NCI-H524 (cell line): ENCODE data around the gene FLCN.

Experiments used
- DNase-seq, 2 experiments: peaks; one replicate each; lab custom pipeline; 2025; lab: John Stamatoyannopoulos, UW

FLCN gene

DNA sequence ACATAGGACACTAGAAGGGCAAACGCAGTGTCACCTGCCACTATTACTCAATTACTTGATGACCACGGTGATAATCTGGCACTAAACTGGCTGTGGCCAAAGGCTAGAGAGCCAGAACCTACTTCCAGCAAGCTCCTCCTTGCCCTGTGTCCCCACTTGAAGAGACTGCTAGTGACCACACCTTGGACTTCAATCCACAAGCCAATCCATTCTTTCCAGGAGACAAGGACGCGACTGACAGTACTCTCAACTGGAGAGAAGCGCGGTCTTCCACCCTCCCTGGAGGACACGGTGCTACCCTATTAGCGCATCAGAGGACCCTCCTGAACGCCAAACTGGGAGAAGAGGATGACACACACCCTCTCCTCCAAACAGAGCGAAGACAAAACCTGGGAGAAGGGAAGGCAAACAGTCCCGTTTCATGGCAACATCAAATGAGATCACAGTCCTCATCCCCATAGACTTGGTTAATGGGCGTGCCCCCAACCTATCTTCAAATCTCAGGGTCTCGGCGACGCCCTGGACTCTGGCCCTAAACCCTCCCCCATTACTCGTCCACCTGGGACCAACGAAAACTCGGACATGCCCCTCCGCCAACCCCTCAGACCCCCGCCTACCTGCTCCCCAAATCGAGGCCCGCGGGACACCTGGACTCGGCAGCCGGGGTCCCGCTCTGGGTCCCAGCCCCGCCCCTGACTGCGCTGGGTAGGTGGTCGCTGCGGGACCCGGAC, 508 bp downstream of the FLCN start:
- DNase-seq: no peak

DNA sequence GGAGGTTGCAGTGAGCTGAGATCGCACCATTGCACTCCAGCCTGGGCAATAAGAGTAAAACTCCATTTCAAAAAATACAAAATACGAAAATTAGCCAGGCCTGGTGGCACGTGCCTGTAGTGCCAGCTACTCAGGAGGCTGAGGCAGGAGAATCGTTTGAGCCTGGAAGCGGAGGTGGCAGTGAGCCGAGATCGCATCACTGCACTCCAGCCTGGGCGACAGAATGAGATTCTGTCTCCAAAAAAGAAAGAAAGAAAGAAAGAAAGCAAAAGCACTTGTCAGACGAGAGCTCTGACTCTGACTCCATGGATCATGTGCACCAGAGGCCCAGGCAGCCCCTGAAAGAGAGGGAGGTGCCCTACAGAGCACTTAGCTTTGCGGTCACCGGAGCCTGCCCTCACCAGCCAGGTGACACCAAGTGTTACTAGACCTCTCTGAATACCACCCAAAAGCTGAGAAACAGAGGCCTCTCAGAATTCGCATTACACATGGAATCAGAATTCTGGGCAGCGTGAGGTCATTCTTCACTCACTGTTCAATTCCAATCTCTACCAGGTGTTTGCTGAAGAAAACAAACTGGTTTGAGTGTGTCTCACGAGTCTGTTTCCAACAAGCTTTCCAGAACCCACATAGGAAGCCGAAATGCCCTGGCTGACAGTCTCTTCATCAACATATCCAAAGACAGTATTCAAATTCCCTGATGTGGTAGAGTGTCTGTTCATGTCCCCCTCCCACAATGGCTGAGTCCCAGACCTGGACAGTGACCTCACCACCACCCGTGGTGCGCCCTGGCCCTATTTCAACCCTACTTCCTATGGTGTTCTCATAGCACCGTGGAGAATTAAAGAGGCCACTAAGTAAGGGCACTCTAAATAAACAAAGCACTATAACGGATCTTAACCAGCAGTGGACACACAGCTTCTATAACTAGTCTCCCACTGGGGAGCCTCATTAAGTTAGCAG, 1.5 kb downstream of the FLCN start:
- no peak for DNase-seq

DNA sequence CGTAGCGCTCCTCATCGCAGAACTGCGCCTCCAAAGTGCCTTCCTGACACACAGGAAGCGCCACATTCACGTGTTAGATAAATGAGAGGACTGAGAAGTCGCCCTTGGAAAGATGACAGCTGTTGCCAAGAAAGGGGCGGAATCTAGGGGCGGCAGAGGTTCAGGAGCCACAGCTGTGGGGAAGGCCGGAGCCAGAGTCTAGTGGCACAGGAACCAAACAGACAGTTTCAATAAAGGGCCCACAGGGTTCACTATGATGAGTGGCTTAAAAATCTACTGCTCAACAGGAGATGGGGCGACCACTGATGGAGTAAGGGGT, 4.7 kb downstream of the FLCN start:
- DNase-seq: no peak

DNA sequence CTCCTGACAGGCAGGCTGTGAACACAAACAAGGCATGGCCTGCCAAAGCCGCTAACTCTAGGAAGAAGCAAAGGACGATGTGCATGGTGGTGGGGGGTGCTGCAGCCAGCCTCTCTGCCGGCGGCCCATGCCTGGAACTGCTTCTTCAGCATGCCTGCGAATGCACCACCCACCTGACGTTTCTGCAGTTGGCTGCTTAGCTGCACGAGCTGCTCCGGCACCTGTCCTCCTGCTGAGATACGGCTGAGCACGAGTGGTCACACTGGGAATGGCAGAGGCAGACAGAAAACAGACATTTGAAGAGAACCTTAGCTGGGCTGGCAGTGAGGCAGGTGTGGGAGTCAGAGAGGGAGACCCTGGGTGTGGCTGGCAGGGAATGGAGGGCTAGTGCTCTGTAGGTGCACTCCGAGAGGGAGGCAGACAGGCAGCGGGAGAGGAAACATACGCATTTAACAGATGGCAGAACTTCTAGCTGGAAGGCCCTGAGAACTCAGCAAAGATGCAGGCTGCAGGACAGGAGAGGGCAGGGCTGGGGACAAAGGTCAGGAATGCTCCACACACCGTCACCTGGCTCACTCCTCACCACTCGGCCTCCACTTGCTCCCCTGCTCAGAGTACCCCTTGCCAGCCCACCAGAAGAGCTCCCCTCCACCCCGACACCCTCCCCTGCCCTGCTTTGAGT, 5.2 kb downstream of the FLCN start:
- no peak for DNase-seq

DNA sequence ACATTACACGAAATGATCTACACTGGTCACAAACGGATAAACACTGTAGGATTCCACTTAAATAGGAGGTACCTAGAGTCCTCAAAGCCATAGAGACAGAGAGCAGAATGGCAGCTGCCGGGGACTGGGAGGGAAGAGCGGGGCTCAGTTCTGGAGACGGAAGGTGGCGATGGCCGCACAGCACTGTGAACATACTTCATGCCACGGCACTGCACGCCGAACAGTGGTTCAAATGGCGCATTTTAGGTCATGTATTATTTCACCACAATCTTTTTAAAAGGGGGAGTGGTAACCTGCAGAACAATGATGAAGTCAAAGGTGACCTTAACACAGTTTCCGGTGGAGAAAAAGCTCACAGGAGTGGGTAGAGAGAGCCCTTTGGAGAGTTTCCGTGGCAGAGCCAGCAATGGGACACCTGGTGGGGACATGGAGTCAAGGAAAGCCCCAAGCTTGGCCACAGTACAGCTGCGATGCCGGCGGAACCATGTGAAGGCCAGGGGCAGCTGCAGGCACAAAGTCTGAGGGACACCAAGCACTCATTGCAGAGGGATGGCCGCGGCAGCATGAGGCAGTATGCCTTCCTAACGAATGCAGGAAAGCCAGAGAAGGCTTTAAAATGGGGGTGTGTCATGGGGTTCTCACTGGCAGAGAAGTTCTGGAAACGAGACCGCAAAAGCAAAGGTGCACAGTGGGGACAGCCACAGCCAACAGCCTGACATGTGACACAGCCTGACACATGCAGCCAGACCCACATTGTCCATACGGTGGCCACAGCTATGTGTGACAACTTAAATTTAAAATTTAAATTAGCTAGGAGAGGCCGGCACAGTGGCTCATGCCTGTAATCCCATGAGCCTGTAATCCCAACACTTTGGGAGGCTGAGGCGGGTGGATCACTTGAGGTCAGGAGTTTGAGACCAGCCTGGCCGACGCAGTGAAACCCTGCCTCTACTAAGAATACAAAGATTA, 7.3 kb downstream of the FLCN start:
- no peak for DNase-seq

DNA sequence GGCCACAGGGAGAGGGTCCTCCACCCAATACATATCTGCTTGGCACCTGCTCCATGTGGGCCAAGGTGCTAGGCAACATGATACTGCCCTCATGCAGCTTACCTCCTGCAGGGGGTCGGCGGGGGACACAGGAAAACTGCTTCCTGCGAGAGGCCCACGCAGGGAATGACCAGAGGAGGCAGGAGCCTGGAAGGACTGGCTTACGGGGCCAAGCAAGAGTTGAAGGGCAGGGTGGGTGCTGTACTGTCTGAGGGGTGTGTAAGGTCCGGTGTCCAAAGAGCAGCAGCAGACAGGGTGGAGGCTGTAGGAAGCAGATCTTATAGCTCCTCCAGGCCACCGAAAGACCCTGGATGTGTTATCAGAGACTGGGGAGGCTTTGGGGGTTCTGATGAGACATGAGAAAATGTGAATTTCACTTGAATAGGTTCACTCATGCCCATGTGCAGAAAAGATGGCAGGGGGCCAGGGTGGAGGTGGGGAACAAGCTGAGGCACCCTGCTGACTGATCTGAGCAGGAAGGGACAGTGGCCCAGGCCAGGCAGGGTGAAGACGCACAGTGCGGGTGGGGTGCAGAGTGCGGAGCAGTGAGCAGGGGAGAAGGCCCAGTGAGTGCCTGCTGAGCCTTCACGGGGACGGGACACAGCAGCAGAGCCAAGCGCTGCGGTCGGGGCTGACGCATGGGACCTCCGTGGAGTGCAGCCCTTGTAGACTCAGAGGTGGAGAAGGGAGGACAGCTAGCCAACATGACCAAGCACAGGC, 8.3 kb downstream of the FLCN start:
- no peak for DNase-seq

DNA sequence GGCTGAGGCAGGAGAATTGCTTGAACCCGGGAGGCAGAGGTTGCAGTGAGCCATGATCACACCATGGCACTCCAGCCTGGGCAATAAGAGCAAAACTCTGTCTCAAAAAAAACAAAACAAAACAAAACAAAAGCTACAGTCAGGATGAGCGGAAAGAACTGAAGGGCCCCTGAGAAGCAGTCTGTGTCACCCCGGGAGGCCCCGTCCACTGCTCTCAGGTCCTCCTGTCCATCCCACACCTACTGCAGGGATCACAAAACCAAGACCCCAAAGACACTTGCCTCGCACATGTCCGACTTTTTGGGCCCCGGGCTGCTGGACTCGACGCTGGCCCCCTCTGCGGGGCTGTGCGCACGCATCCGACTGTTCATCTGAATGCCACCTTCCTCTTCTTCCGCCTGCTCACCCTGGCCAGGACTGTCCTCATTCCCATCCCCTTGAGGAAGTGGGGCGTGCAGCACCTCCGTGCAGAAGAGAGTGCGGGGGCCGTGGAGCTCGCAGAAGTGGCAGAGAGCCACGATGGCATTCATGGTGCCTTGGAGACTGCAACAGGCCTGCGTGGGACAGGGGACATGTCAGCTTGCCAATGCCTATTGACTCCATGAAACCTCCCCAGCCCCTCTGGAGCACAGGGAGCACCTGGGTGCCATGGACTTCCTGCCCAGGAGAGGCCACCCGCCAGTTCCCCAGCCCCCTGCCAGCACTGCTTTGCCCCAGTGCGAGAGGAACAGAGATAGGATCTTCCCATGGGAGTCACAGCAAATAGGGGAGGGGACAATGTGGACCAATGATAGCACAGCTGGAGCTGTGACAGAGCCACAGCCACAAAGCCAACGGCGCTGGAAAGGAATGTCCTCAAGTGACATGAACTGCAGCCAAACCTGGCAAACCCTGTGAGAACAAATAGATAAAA, 9.1 kb downstream of the FLCN start:
- DNase-seq: no peak

DNA sequence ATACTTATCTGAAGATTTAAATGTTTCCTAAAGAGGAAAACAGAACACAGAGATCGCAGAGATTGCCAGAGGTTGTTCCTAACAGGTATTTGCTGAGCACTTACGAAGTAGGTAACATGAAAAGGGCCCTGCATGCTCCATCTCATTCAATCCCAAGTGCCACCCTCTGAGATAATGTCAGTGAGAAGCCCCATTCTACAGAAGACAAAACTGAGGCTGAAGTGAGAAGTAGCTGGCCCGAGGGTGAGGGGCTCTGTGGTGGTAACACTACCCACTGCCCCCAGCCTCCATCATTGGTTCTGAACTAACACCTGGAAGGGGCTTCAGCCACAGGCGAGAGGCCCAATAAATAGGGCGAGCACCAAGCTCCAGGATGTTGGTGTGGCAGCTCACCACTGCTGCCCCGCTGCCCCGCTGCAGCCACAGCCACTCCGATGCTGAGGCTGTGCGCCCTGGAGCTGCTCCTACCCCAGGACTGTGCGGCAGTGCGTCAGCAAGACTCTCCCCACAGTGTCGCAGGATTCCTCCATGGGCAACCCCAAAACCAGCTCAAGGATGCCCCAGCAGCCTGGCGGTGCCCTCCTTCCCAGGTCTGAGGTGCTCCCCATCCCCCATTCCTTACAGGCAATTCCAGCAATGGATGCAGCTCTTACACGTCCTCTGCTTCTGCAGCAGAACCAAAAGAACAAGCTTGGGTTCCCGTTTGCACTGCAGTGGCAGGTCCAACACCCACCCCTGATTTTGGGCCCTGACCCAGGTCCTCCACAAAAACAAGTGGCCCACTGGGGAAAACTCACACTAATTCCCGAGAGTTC, 10.3 kb downstream of the FLCN start:
- DNase-seq: no peak

DNA sequence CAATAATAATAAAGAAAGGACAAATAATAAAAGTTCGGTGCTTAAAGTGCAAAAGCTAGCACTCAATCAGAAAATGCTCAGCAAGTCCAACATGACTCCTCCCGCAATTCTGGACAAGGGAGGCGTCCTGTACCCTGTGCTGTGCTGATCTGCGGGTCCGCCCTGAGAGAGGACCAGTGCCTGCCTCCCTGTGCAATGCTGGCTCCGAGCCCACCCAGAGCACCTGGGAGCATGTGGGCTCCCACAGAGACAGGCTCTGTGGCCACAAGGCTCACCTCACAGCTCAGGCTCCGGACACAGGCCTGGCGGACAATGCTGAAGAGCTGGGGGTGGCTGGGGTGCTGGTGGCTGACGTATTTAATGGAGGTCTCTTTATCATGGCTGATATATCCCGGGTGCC, 11.1 kb downstream of the FLCN start:
- no peak for DNase-seq

DNA sequence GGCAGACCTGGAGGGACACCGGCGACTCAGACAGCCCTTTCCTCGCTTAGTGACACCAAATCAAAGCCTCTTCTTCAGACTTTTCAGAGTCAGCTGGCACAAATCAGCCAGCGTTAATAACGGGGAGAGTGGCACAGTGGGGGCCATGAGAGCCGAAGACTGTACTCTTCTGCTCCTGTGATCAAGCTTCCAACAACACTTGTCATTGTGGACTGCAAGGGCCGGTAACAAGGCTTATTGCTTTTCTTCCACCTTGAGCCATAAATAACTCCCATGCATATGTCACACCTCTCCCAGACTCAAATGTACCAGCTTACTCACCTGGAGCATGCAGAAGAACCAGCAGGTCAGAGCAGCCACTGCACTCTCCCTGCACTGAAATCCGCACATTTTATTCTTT, 12.8 kb downstream of the FLCN start:
- DNase-seq: no peak

DNA sequence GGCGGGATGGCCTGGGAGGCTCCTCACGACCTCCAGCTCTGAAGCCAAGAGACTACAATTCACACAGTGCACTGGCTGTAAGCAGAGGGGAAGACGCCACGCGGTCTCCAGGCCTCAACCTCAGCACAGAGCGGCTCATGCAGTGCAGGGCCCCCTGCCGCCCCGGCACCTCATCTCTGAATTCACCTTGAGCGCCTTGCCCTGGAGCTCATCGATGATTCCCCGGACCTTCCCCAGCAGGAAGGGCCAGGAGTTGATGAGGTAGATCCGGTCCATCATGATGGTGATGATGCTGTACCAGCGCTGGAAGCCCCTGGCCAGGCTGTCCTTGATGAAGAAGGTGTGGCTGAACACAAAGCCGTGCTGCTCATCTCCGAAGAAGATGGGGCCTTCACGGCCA, 13.2 kb downstream of the FLCN start:
- no peak for DNase-seq

DNA sequence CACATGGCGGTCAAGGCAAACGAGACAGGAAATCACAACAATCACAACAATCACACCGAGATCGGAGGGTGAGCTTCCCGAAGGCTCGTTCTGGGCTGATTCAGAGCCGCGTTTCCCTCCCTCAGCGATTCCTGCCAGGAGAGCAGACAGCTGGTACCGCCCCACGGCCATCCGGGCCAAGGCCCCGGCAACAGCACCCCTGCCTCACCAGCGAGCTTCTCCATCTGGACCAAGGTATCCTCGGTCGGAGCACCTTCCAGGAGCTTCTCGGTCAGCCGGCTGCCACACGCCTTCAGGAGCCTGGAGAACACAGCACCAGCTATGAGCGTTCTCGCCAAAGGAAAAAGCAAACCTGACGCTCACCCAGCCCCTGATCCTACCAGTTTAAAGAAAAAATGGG, 15.6 kb downstream of the FLCN start:
- no peak for DNase-seq

DNA sequence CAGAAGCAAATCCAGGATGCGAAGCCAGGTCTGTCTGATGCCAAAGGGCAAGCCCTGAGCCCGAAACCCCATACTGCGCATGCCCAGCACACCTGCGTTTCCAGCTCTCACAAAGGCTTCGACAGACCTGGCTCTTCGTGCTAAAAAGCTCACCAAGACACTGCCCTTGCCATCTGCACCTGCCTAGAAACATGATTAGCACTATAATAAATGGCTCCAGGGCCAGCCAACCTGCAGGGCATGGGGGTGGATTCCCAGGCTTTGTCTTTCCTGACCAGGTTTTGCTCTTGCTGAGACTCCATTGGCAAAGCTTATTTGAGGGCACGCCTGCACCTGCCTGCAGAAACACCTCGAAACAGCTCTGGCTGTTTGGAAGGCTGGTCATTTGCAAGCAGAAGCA, 16.4 kb downstream of the FLCN start:
- no peak for DNase-seq

DNA sequence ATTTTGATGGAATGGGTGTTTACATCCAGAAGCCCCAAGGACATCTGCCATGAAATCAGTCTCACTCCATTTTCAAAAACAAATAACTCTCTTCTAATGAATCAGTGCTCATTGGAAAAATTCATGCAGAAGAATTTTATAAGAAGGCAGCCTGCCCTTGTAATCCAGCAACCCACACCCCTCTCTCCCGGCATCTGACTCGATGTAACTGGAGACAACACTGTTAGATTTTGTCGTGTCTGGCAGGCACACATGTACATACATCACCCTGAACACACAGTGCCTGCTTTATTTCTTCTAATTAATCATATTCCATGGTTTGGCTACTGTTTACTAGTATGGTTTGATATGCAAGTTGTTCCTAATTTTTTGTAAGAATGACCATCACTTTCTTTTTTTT, 19.0 kb downstream of the FLCN start:
- no peak for DNase-seq

DNA sequence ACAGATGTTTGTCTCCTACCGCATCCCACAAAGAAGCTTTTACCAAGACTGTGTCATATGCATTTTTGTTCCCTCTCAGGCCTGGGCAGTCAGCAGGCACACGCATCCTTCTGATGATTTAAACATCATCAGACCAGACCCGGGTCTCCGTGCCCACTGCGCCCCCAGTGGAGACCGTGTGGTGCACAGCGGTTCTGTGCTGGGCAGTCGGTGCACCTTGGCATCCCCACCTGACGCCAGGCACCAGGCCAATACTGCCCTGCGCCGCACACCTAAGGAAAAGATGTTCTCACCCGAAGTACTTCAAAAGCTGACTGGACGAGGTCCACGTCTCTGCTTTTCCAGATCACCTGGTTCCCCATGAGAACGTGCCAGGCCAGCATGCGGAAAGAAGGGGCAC, 20.2 kb downstream of the FLCN start:
- DNase-seq: no peak

DNA sequence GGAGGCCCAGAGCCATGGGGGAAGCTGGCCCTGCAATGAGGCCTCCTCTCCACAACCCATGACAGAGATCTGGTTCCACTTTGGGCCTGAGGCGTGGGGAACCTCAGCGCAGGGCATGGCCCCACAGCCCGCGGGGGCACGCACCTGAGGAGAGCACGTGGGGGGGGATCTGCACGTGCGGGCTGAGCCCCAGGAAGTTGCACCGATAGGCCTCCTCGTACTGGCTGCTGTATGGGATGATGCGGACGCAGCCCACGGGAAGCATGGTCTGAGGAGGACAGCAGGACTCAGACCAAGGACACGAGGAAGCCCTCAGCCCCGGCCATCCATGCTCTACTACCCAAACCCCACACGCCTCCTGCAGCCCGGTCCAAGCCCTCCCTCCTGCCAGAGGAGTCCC, 20.7 kb downstream of the FLCN start:
- no peak for DNase-seq

DNA sequence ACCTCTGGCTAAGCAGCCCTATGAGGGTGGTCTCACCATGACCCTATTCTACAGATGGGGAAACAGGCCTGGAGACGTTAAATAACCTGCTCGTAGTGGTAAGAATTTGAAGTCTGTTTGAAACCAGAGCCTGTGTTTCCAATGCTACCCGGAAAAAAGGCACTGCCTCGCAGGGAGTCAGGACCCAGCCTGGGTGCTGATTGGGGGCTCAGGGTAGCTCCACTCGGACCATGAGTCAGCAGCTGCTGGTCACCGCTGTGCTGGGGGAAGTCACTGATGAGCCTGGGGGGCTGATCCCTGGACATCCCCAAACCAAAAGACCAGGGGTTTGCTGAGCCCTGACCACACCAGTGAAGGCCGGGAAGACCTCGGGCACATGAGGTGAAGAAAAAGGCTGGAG, 21.4 kb downstream of the FLCN start:
- DNase-seq: no peak

DNA sequence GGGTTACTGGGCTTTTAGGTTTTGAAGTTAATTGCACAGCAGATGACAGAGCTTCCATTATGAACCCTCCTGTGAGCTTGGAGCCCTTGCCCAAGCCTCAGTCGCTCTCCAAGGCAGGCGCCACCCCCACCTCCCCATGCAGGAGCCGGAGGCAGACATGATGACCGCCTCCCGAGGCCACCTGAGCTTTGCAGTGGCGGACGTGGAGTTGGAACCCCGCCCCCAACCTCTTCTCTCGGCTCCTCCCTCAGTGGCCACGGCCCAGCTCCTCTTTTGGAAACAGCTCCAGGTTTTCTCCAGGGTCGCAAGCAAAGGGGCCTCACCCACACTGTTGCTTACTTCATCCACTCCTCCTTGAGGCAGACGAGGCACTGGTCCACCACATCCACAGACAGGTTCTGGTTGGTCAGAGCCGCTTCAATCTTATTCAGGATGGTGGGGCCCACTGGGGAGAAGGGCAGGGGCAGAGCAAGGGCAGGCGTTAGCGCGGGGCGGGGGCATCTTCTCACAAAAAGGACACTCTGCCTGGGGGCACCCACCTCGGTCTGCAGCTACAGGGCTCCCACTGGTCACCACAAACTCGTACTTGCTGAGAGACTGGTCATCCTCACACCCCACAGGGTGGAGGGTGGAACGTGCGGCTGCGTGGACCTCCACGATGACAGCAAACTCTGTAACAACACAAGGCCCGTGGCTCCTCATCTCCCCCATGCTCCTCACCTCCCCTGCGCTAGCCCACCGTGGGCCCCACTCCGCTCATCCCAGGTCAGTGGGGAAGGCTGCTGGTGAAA, 22.1 kb downstream of the FLCN start:
- no peak for DNase-seq
